H9 (cell line): ENCODE data around the gene TEX54. TPM values are rescaled to one million over a fixed set of nuclear protein-coding genes. Genes with fewer than 3 reads are reported as not detected.

Experiments used
- DNase-seq: peaks from one replicate; pipeline ENCODE4 v3.0.0-alpha.2; 2017
- H2AFZ ChIP-seq: one replicate; pipeline ENCODE4 v1.6.1; 2013; ENCODE audit warnings: mild to moderate bottlenecking, low read length, control low read depth, moderate library complexity
- H2AK5ac ChIP-seq: 2 replicates; pipeline ENCODE4 v1.6.1; 2013; ENCODE audit warnings: low read length, control low read depth, mixed read lengths; ENCODE audit not compliant: insufficient read length
- H2BK120ac ChIP-seq: one replicate; pipeline ENCODE4 v1.6.1; 2013; ENCODE audit warnings: low read depth, mild to moderate bottlenecking, low read length, control low read depth, inconsistent platforms; ENCODE audit not compliant: poor library complexity, severe bottlenecking
- H2BK12ac ChIP-seq: 2 replicates; pipeline ENCODE4 v1.6.1; 2013; ENCODE audit warnings: low read length, control low read depth, mixed read lengths, low read depth; ENCODE audit not compliant: insufficient read length
- H2BK15ac ChIP-seq: 2 replicates; pipeline ENCODE4 v1.6.1; 2013; ENCODE audit warnings: low read depth, low read length, control low read depth
- H2BK20ac ChIP-seq: one replicate; pipeline ENCODE4 v1.6.1; 2013; ENCODE audit warnings: low read depth, mild to moderate bottlenecking, low read length, control low read depth, inconsistent platforms; ENCODE audit not compliant: poor library complexity, severe bottlenecking
- H2BK5ac ChIP-seq: 2 replicates; pipeline ENCODE4 v1.6.1; 2013; ENCODE audit warnings: low read length, control low read depth, mixed read lengths; ENCODE audit not compliant: insufficient read length
- H3K14ac ChIP-seq: 2 replicates; pipeline ENCODE4 v1.6.1; 2013; ENCODE audit warnings: low read length, control low read depth; ENCODE audit not compliant: insufficient read depth
- H3K18ac ChIP-seq: 2 replicates; pipeline ENCODE4 v1.6.1; 2013; ENCODE audit warnings: low read depth, mild to moderate bottlenecking, mixed read lengths, low read length, control low read depth; ENCODE audit not compliant: insufficient read length
- H3K23ac ChIP-seq: 2 replicates; pipeline ENCODE4 v1.6.1; 2013; ENCODE audit warnings: low read length, control low read depth, mixed read lengths, low read depth; ENCODE audit not compliant: insufficient read length
- H3K23me2 ChIP-seq: 2 replicates; pipeline ENCODE4 v1.6.1; 2013; ENCODE audit warnings: low read depth, mild to moderate bottlenecking, mixed read lengths, low read length, control low read depth; ENCODE audit not compliant: insufficient read length, poor library complexity, severe bottlenecking
- H3K27ac ChIP-seq: 2 replicates; pipeline ENCODE4 v1.5.1; 2013; ENCODE audit warnings: low read length, control low read depth, mixed read lengths, low read depth; ENCODE audit not compliant: insufficient read length
- H3K27me3 ChIP-seq: 2 replicates; pipeline ENCODE4 v1.6.1; 2013; ENCODE audit warnings: low read length, control low read depth, inconsistent platforms; ENCODE audit not compliant: insufficient read depth
- H3K4ac ChIP-seq: 2 replicates; pipeline ENCODE4 v1.6.1; 2013; ENCODE audit warnings: low read depth, mild to moderate bottlenecking, control low read depth, inconsistent platforms, low read length, moderate library complexity
- H3K4me1 ChIP-seq: 2 replicates; pipeline ENCODE4 v1.6.1; 2013; ENCODE audit warnings: low read length, control low read depth, inconsistent platforms; ENCODE audit not compliant: insufficient read depth
- H3K4me2 ChIP-seq: 2 replicates; pipeline ENCODE4 v1.6.1; 2013; ENCODE audit warnings: low read length, control low read depth, mixed read lengths; ENCODE audit not compliant: insufficient read length, insufficient read depth
- H3K56ac ChIP-seq: 2 replicates; pipeline ENCODE4 v1.6.1; 2013; ENCODE audit warnings: low read depth, mild to moderate bottlenecking, mixed read lengths, low read length, control low read depth; ENCODE audit not compliant: insufficient read length
- H3K79me1 ChIP-seq: 2 replicates; pipeline ENCODE4 v1.6.1; 2013; ENCODE audit warnings: low read depth, mild to moderate bottlenecking, moderate library complexity, low read length, control low read depth, inconsistent platforms; ENCODE audit not compliant: insufficient read depth, poor library complexity, severe bottlenecking
- H3K79me2 ChIP-seq: 2 replicates; pipeline ENCODE4 v1.6.1; 2013; ENCODE audit warnings: low read length, control low read depth, inconsistent platforms; ENCODE audit not compliant: insufficient read depth
- H3K9ac ChIP-seq: 2 replicates; pipeline ENCODE4 v1.6.1; 2013; ENCODE audit warnings: low read length, control low read depth, mixed read lengths; ENCODE audit not compliant: insufficient read length; ENCODE audit errors: extremely low read depth
- H3K9me3 ChIP-seq: one replicate; pipeline ENCODE4 v1.6.1; 2013; ENCODE audit warnings: low read depth, low read length, inconsistent platforms; ENCODE audit not compliant: control insufficient read depth
- H3T11ph ChIP-seq: one replicate; pipeline ENCODE4 v1.6.1; 2013; ENCODE audit warnings: mild to moderate bottlenecking, low read length, control low read depth, inconsistent platforms
- H4K20me1 ChIP-seq: one replicate; pipeline ENCODE4 v1.6.1; 2013; ENCODE audit not compliant: control insufficient read depth, insufficient read length, insufficient read depth
- H4K5ac ChIP-seq: 2 replicates; pipeline ENCODE4 v1.6.1; 2013; ENCODE audit warnings: low read depth, mild to moderate bottlenecking, mixed read lengths, low read length, control low read depth; ENCODE audit not compliant: insufficient read length
- H4K8ac ChIP-seq: replicated peaks from 2 replicates; pipeline ENCODE4 v1.6.1; 2013; ENCODE audit warnings: low read length, control low read depth, mixed read lengths, low read depth; ENCODE audit not compliant: insufficient read length
- H4K91ac ChIP-seq: 2 replicates; pipeline ENCODE4 v1.6.1; 2013; ENCODE audit warnings: low read depth, mild to moderate bottlenecking, moderate library complexity, mixed read lengths, low read length, control low read depth; ENCODE audit not compliant: insufficient read length
- H3K27ac Mint-ChIP-seq, 3 experiments: 2 replicates in 2 of 3; 3 replicates in 1 of 3; pipeline ENCODE4 v1.8.0; 2020 to 2021; ENCODE audit warnings: mixed read lengths in 3 of 3, mild to moderate bottlenecking in 1 of 3, moderate library complexity in 1 of 3
- H3K27me3 Mint-ChIP-seq: 2 replicates; pipeline ENCODE4 v1.8.0; 2021; ENCODE audit warnings: low read depth, mild to moderate bottlenecking, moderate library complexity, mixed read lengths
- H3K36me3 Mint-ChIP-seq, 3 experiments: 2 replicates in 2 of 3; 3 replicates in 1 of 3; pipeline ENCODE4 v1.8.0; 2020 to 2021; ENCODE audit warnings: low read depth in 3 of 3, mixed read lengths in 3 of 3; ENCODE audit not compliant: insufficient read depth in 1 of 3
- H3K4me1 Mint-ChIP-seq, 2 experiments: 2 replicates each; pipeline ENCODE4 v1.8.0; 2020; ENCODE audit warnings: mixed read lengths in 2 of 2
- H3K4me3 Mint-ChIP-seq, 2 experiments: 2 replicates in 1 of 2; 3 replicates in 1 of 2; pipeline ENCODE4 v1.8.0; 2020 to 2021; ENCODE audit warnings: mild to moderate bottlenecking in 2 of 2, mixed read lengths in 2 of 2, moderate library complexity in 1 of 2
- H3K9me3 Mint-ChIP-seq, 2 experiments: 2 replicates in 1 of 2; 3 replicates in 1 of 2; pipeline ENCODE4 v1.8.0; 2020; ENCODE audit warnings: mild to moderate bottlenecking in 2 of 2, mixed read lengths in 2 of 2, moderate library complexity in 1 of 2
- WGBS: extraction: QIAGEN DNeasy Blood & Tissue Kit; methylation state at CpG from one replicate; pipeline ENCODE4 v1.1.7; 2013; ENCODE audit warnings: missing lambda C conversion rate, low lambda C conversion rate, mixed read lengths; ENCODE audit not compliant: insufficient read length; ENCODE audit errors: extremely low coverage; 5-methylcytosine and 5-hydroxymethylcytosine counted together
- total RNA-seq: library from RNA; stranded (reverse); gene quantifications from 2 replicates; pipeline ENCODE4 v1.2.1, GENCODE V29; 2021
- TF ChIP-seq, protein P1 (sequence below): fragments of 200-600 bp; sonication (generic); conservative IDR thresholded peaks from 3 replicates; pipeline ENCODE4 v1.8.0; 2021; ENCODE audit warnings: antibody characterized with exemption, mild to moderate bottlenecking

The TEX54 gene
- total RNA-seq, 1 experiment from 2014 or later, result 1.2 TPM

DNA sequence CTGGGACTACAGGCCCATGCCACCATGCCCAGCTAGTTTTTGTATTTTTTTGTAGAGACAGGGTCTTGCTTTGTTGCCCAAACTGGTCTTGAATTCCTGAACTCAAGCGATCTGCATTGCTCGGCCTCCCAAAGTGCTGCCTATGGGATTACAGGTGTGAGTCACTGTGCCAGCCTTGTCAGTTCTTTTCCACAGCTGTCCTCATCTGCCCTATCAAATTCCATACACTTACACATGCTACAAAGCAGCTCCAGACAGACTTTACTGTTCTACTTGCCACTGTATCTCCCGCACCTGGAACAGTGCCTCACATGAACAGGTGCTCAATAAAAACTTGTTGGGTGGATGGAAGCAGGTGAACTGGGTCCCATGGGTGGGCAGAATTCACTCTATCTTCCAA, 9.0 kb downstream of the TEX54 start:
- Histone ChIP-seq H2AK5ac (no peak overlapping the region), H3K23me2 (no peaks in the 10 kb centered on the region), H3K56ac (no peak overlapping the region), H3K27me3 (no peaks in the 10 kb centered on the region), H2BK5ac (no peak overlapping the region), H4K20me1 (no peaks in the 10 kb centered on the region), H2AFZ (no peak overlapping the region), H3K4me2 (no peak overlapping the region), H4K8ac (no peak overlapping the region), H2BK12ac (no peak overlapping the region), H3K18ac (no peak overlapping the region), H3K23ac (no peak overlapping the region), H3K9ac (no peak overlapping the region), H3K27ac (no peak overlapping the region), H3K9me3 (no peaks in the 10 kb centered on the region), H3K14ac (no peak overlapping the region), H3K79me2 (no peaks in the 10 kb centered on the region), H3K4ac (no peak overlapping the region), H4K5ac (no peak overlapping the region), H2BK20ac (no peak overlapping the region), H3K79me1 (no peaks in the 10 kb centered on the region), H2BK120ac (no peak overlapping the region), H3K4me1 (no peaks in the 10 kb centered on the region), H4K91ac (no peak overlapping the region), H3T11ph (no peak overlapping the region), H2BK15ac (no peak overlapping the region)
- Mint-ChIP-seq H3K27ac (no peak overlapping the region), H3K27me3 (no peaks in the 10 kb centered on the region), H3K4me1 (no peaks in the 10 kb centered on the region), H3K9me3 (no peaks in the 10 kb centered on the region), H3K4me3 (no peak overlapping the region; a peak in 1 of 5 replicates), H3K36me3 (peaks cover 25 to 78% (median 76%) of the 10 kb centered on the region in 3 experiments; a peak in 6 of 7 replicates)
- no peak for DNase-seq
- TF ChIP-seq, protein P1, sequence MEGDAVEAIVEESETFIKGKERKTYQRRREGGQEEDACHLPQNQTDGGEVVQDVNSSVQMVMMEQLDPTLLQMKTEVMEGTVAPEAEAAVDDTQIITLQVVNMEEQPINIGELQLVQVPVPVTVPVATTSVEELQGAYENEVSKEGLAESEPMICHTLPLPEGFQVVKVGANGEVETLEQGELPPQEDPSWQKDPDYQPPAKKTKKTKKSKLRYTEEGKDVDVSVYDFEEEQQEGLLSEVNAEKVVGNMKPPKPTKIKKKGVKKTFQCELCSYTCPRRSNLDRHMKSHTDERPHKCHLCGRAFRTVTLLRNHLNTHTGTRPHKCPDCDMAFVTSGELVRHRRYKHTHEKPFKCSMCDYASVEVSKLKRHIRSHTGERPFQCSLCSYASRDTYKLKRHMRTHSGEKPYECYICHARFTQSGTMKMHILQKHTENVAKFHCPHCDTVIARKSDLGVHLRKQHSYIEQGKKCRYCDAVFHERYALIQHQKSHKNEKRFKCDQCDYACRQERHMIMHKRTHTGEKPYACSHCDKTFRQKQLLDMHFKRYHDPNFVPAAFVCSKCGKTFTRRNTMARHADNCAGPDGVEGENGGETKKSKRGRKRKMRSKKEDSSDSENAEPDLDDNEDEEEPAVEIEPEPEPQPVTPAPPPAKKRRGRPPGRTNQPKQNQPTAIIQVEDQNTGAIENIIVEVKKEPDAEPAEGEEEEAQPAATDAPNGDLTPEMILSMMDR, result no peak
- WGBS, result no CpG with 5 or more reads among the region's 3 CpGs
